Bone marrow (tissue), 2 donors: ENCODE measurements around the gene NSUN5.
"Not testable (repeated sequence)": the region's sequence is repeated elsewhere in the genome, so short reads cannot be mapped to it uniquely, and the experiment has no call there.

ENCODE experiments used
- DNase-seq, 2 donors: peaks; one replicate each; lab custom pipeline; 2025; lab: John Stamatoyannopoulos, UW

The NSUN5 gene

GRCh38 chr7:73267813-73268212 is 40.8 kb downstream of the NSUN5 start:
- DNase-seq = not testable (repeated sequence)

DNA sequence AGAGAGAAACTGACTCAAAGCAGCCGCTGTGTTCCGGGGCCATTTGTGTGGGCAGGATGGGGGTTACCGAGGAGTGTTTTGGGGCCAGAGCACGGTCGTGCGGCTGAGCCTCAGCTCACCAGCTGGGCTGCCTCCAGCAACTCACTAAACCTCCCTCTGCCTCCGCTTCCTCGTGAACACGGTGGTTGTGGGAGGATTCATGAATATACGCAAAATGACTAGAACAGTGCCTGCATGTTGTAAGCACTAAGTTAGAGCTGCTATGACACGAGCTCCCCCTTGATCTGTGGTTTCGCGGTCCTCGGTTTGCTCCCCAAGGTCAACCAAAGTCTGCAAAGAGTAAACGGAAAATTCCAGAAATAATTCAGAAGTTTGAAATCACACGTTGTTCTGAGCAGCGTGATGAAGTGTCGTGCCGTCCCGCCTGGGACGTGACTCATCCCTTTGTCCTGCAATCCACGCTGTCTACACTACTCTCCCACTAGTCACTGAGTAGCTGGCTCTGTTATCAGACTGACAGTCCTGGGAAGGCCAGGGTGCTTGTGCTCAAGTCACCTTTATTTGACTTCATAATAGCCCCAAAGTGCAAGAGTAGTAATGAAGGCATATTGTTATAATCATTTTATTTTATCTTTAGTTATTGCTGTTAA is 41.8 kb downstream of the NSUN5 start:
- not testable (repeated sequence) for DNase-seq

DNA sequence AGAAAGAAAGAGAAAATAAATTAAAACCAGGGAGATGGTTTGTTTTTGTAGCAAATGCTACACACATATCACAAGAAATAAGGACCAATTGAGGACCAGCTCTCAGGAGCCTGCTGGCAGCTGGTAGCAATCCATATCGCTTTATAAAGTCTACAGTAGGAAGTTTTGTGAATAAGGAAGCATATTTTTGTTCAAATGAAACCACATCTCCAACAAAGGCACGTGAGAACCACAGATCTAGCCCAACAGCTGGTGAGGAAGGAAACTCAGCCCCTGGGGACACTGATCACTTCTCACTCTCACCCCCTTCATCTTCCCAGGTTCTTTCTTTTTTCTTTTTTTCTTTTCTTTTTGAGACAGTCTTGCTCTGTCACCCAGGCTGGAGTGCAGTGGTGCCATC is 46.2 kb downstream of the NSUN5 start:
- DNase-seq = not testable (repeated sequence)
